Peyer's patch (tissue), 4 donors: Measurements from ENCODE around the gene LIMD2.

Experiments
- CTCF ChIP-seq, 6 experiments: fragments of 450-650 bp in 4 of 6; fragments of 200-600 bp in 2 of 6; sonication (generic) in 1 of 6; IDR thresholded peaks; one replicate each; pipeline ENCODE4 v1.5.1; 2017 to 2019; ENCODE audit warnings: antibody characterized with exemption in 6 of 6, mild to moderate bottlenecking in 3 of 6, moderate library complexity in 1 of 6
- POLR2A ChIP-seq, 2 donors: fragments of 450-650 bp; IDR thresholded peaks; one replicate each; pipeline ENCODE4 v1.5.1; 2017; ENCODE audit warnings: antibody characterized with exemption in 2 of 2, mild to moderate bottlenecking in 2 of 2, moderate library complexity in 2 of 2

GRCh38 chr17:63647065-63647725 lies 52.7 kb downstream of the LIMD2 start:
- TF ChIP-seq POLR2A (IDR thresholded peaks at IDR 0.05) (no peak), CTCF (IDR thresholded peaks at IDR 0.05) (no peak)
